ENCODE results near the gene ADAM15.

Gene ADAM15

GRCh38 chr1:155033524-155033923, 17.6 kb upstream of the ADAM15 start, which contains the start of the genes DCST1 and DCST2:
TSS of gene DCST1 (plus strand) at chr1:155033824. CDS start at chr1:155034037, 213 bp downstream.
TSS of gene DCST2 (minus strand) at chr1:155033781. CDS start at chr1:155033701, 80 bp downstream.
- no peaks in the 10 kb centered on the region for H3K4me1 ChIP-seq (ENCODE audit: insufficient read depth, low read length, poor library complexity, severe bottlenecking)
- H4K20me1 ChIP-seq (ENCODE audit: insufficient read depth, low read length, poor library complexity, severe bottlenecking), result no peaks in the 10 kb centered on the region
- H3K36me3 ChIP-seq (ENCODE audit: insufficient read depth, low read length), result no peaks in the 10 kb centered on the region
- TF ChIP-seq, protein P1, sequence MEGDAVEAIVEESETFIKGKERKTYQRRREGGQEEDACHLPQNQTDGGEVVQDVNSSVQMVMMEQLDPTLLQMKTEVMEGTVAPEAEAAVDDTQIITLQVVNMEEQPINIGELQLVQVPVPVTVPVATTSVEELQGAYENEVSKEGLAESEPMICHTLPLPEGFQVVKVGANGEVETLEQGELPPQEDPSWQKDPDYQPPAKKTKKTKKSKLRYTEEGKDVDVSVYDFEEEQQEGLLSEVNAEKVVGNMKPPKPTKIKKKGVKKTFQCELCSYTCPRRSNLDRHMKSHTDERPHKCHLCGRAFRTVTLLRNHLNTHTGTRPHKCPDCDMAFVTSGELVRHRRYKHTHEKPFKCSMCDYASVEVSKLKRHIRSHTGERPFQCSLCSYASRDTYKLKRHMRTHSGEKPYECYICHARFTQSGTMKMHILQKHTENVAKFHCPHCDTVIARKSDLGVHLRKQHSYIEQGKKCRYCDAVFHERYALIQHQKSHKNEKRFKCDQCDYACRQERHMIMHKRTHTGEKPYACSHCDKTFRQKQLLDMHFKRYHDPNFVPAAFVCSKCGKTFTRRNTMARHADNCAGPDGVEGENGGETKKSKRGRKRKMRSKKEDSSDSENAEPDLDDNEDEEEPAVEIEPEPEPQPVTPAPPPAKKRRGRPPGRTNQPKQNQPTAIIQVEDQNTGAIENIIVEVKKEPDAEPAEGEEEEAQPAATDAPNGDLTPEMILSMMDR (conservative IDR thresholded peaks at IDR 0.05; ENCODE audit: low read length), result no peak
- no peak for TF ChIP-seq EZH2phosphoT487 (IDR thresholded peaks at IDR 0.05; ENCODE audit: borderline replicate concordance)
- no peaks in the 10 kb centered on the region for H3K9me2 ChIP-seq (replicated peaks; ENCODE audit: low read depth, low read length)
- no peak within 1 kb of the TSS for H3K9ac ChIP-seq (ENCODE audit: low read depth, low read length, poor library complexity, severe bottlenecking)
- no peak within 1 kb of the TSS for H3K4me2 ChIP-seq (ENCODE audit: low read depth, low read length, poor library complexity, severe bottlenecking)
- H3K9me3 ChIP-seq (ENCODE audit: insufficient read depth, low read depth, low read length), result no peaks in the 10 kb centered on the region
- H3K4me3 ChIP-seq (ENCODE audit: low read length, poor library complexity, severe bottlenecking), result no peak within 1 kb of the TSS
- no peaks in the 10 kb centered on the region for H3K27me3 ChIP-seq (ENCODE audit: insufficient read depth, low read length, poor library complexity, severe bottlenecking)
- H2AFZ ChIP-seq (ENCODE audit: low read length), result no peak within 1 kb of the TSS
- H3K79me2 ChIP-seq (ENCODE audit: insufficient read depth, low read length), result no peaks in the 10 kb centered on the region
- no peaks in the 10 kb centered on the region for H3F3A ChIP-seq (ENCODE audit: low read depth)

DNA sequence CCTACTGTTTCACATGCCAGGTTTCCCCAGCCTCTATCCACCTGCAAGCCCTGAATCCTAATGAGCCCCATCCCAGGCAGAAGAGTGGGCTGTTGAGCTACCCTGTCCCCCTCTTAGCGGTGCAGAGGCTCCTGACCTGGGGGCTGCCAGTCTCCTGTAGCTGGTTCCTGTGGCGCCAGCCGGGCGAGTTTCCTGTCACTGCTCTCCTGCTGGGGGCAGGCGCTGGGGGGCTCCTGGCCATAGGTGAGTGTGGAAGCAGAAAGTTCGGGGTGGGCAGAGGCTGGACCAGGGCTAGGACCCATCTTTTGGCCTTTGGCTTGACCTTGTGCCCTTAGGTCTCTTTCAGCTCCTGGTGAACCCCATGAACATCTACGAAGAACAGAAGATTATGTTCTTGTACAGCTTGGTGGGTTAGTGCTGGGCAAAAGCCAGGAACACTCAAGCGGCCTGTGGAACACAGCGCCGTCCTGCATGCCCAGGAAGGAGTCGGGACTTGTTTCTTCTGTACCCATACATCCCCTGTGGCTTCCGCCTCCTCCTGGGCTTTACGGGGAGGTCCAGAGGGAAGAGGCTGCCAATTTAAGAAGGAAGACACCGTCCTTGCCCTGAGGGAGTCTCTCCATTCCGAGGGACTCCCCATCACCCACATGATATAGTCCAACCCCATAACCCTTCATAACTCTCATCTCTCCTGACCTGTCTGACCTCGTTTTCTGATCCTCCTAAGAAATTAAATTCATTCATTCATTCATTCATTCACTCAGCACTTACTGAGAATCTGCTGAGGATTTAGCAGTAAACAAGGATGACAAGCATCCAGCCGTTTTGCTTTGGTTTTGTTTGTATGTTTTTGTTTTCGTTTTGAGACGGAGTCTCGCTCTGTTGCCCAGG, 16.6 kb upstream of the ADAM15 start:
- H3K4me3 ChIP-seq (ENCODE audit: low read length, poor library complexity, severe bottlenecking), result no peak overlapping the region
- no peaks in the 10 kb centered on the region for H4K20me1 ChIP-seq (ENCODE audit: insufficient read depth, low read length, poor library complexity, severe bottlenecking)
- no peaks in the 10 kb centered on the region for H3K36me3 ChIP-seq (ENCODE audit: insufficient read depth, low read length)
- H3K9ac ChIP-seq (ENCODE audit: low read depth, low read length, poor library complexity, severe bottlenecking), result no peak overlapping the region
- TF ChIP-seq, protein P1 (conservative IDR thresholded peaks at IDR 0.05; ENCODE audit: low read length), result no peak
- TF ChIP-seq EZH2phosphoT487 (IDR thresholded peaks at IDR 0.05; ENCODE audit: borderline replicate concordance), result no peak
- H2AFZ ChIP-seq (ENCODE audit: low read length), result no peak overlapping the region
- no peaks in the 10 kb centered on the region for H3K27me3 ChIP-seq (ENCODE audit: insufficient read depth, low read length, poor library complexity, severe bottlenecking)
- no peaks in the 10 kb centered on the region for H3K79me2 ChIP-seq (ENCODE audit: insufficient read depth, low read length)
- H3K4me2 ChIP-seq (ENCODE audit: low read depth, low read length, poor library complexity, severe bottlenecking), result no peak overlapping the region
- H3K9me2 ChIP-seq (replicated peaks; ENCODE audit: low read depth, low read length), result no peaks in the 10 kb centered on the region
- H3F3A ChIP-seq (ENCODE audit: low read depth), result no peaks in the 10 kb centered on the region
- no peaks in the 10 kb centered on the region for H3K9me3 ChIP-seq (ENCODE audit: insufficient read depth, low read depth, low read length)
- peaks cover 7% of the 10 kb centered on the region for H3K4me1 ChIP-seq (ENCODE audit: insufficient read depth, low read length, poor library complexity, severe bottlenecking)

DNA sequence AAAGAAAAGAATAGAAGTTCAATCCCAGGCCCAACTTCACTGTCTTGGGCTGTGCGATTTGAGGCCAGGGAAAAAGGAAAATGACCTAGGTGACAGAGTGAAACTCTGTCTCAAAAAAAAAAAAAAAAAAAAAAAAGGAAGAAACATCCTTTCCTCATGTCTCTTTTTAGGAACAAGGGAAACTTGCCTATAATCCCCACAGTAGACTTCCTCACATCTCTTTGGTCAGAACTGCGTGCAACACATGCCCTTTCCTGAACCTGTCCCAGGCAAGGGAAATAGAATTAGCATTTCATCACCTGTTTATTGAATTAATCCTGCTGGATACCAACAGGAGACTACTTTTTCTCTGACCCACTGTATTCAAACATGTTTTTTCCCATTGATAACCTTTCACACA, 15.2 kb upstream of the ADAM15 start:
- H3K4me1 ChIP-seq (ENCODE audit: insufficient read depth, low read length, poor library complexity, severe bottlenecking), result peaks cover 7% of the 10 kb centered on the region
- no peaks in the 10 kb centered on the region for H3K9me3 ChIP-seq (ENCODE audit: insufficient read depth, low read depth, low read length)
- H3F3A ChIP-seq (ENCODE audit: low read depth), result no peaks in the 10 kb centered on the region
- no peak overlapping the region for H3K9ac ChIP-seq (ENCODE audit: low read depth, low read length, poor library complexity, severe bottlenecking)
- H2AFZ ChIP-seq (ENCODE audit: low read length), result no peak overlapping the region
- no peaks in the 10 kb centered on the region for H3K36me3 ChIP-seq (ENCODE audit: insufficient read depth, low read length)
- H4K20me1 ChIP-seq (ENCODE audit: insufficient read depth, low read length, poor library complexity, severe bottlenecking), result no peaks in the 10 kb centered on the region
- H3K4me3 ChIP-seq (ENCODE audit: low read length, poor library complexity, severe bottlenecking), result no peak overlapping the region
- no peaks in the 10 kb centered on the region for H3K9me2 ChIP-seq (replicated peaks; ENCODE audit: low read depth, low read length)
- no peak overlapping the region for H3K4me2 ChIP-seq (ENCODE audit: low read depth, low read length, poor library complexity, severe bottlenecking)
- no peaks in the 10 kb centered on the region for H3K79me2 ChIP-seq (ENCODE audit: insufficient read depth, low read length)
- TF ChIP-seq, protein P1 (conservative IDR thresholded peaks at IDR 0.05; ENCODE audit: low read length), result no peak
- no peak for TF ChIP-seq EZH2phosphoT487 (IDR thresholded peaks at IDR 0.05; ENCODE audit: borderline replicate concordance)
- no peaks in the 10 kb centered on the region for H3K27me3 ChIP-seq (ENCODE audit: insufficient read depth, low read length, poor library complexity, severe bottlenecking)

Measured in Loucy (cell line).